ENCODE results near the gene KATNAL2.
A peak's percentile ranks its signal among the peaks of the same experiment; 100 is the strongest.

Gene KATNAL2

GRCh38 chr18:46917108-46917802, at the start of gene KATNAL2, which contains the start of gene PIAS2:
KATNAL2 (plus strand) TSS chr18:46917602; CDS start chr18:46946873, 29,271 bp downstream.
PIAS2 (minus strand) TSS chr18:46917507; CDS start chr18:46917345, 162 bp downstream.
- DNase-seq = peak; percentile 45

- no peak for DNase-seq
Observed at GRCh38 chr18:46868169-46868921, 49.1 kb upstream of the KATNAL2 start.

- no peak for DNase-seq
Observed at GRCh38 chr18:46877329-46877987, 39.9 kb upstream of the KATNAL2 start.

GRCh38 chr18:46883180-46883579, 34.2 kb upstream of the KATNAL2 start:
- DNase-seq = no peak

- DNase-seq = no peak
Observed at GRCh38 chr18:46886893-46887292, 30.5 kb upstream of the KATNAL2 start.

- no peak for DNase-seq
Observed at GRCh38 chr18:46888965-46889364, 28.4 kb upstream of the KATNAL2 start.

- no peak for DNase-seq
Observed at GRCh38 chr18:46891742-46892214, 25.6 kb upstream of the KATNAL2 start.

GRCh38 chr18:46892842-46893241, 24.6 kb upstream of the KATNAL2 start:
- no peak for DNase-seq

GRCh38 chr18:46893360-46893759, 24.0 kb upstream of the KATNAL2 start:
- no peak for DNase-seq

GRCh38 chr18:46894124-46894523, 23.3 kb upstream of the KATNAL2 start:
- DNase-seq = no peak

- DNase-seq = no peak
Observed at GRCh38 chr18:46899274-46899948, 18.0 kb upstream of the KATNAL2 start.

- no peak for DNase-seq
Observed at GRCh38 chr18:46903406-46903805, 14.0 kb upstream of the KATNAL2 start.

- no peak for DNase-seq
Observed at GRCh38 chr18:46909497-46909896, 7.9 kb upstream of the KATNAL2 start.

GRCh38 chr18:46910856-46911255, 6.5 kb upstream of the KATNAL2 start:
- DNase-seq = no peak

- no peak for DNase-seq
Observed at GRCh38 chr18:46915800-46916550, 1.4 kb upstream of the KATNAL2 start.

GRCh38 chr18:46916551-46917107, 773 bp upstream of the KATNAL2 start:
- DNase-seq = no peak

- DNase-seq = no peak
Observed at GRCh38 chr18:46917803-46918600, 600 bp downstream of the KATNAL2 start.

- no peak for DNase-seq
Observed at GRCh38 chr18:46920067-46920466, 2.7 kb downstream of the KATNAL2 start.

GRCh38 chr18:46920653-46921052, 3.3 kb downstream of the KATNAL2 start:
- no peak for DNase-seq

- no peak for DNase-seq
Observed at GRCh38 chr18:46939337-46939963, 22.0 kb downstream of the KATNAL2 start.
